GM18505 (cell line): Measurements from ENCODE around the gene RASA3.
"Not testable (repeated sequence)": the region's sequence is repeated elsewhere in the genome, so short reads cannot be mapped to it uniquely, and the experiment has no call there.

Experiments used
- ATAC-seq: cut with Tn5 transposase; IDR thresholded peaks from one replicate; pipeline ENCODE4 v1.9.1; 2021; ENCODE audit not compliant: unreplicated experiment
- POLR2A ChIP-seq: IDR thresholded peaks from 4 replicates; pipeline ENCODE4 v1.6.1; 2011; ENCODE audit warnings: borderline replicate concordance; ENCODE audit not compliant: insufficient read depth, insufficient read length; ENCODE audit errors: extremely low read depth

Gene RASA3

GRCh38 chr13:114130131-114130836 lies 2.1 kb downstream of the RASA3 start:
- TF ChIP-seq POLR2A, result no peak
- ATAC-seq, result no peak

GRCh38 chr13:114129649-114130062 lies 2.8 kb downstream of the RASA3 start:
- ATAC-seq, result no peak

GRCh38 chr13:114128624-114129522 lies 3.5 kb downstream of the RASA3 start:
- peak; percentile 30 for TF ChIP-seq POLR2A
- peak; percentile 51 for ATAC-seq

More at GRCh38 chr13:114129649-114130062, 2.8 kb downstream of the RASA3 start:
- TF ChIP-seq POLR2A, result no peak

GRCh38 chr13:114128348-114128623 lies 4.1 kb downstream of the RASA3 start:
- no peak for ATAC-seq
- no peak for TF ChIP-seq POLR2A

- no peak for ATAC-seq
- TF ChIP-seq POLR2A, result no peak
Measured at GRCh38 chr13:114127473-114128347, 4.7 kb downstream of the RASA3 start.

- no peak for ATAC-seq
- no peak for TF ChIP-seq POLR2A
Measured at GRCh38 chr13:114126789-114127472, 5.5 kb downstream of the RASA3 start.

GRCh38 chr13:114126086-114126485 lies 6.3 kb downstream of the RASA3 start:
- ATAC-seq, result not testable (repeated sequence)

GRCh38 chr13:114125589-114125988 lies 6.8 kb downstream of the RASA3 start:
- no peak for TF ChIP-seq POLR2A
- no peak for ATAC-seq

- ATAC-seq, result no peak
Measured at GRCh38 chr13:114124921-114125320, 7.5 kb downstream of the RASA3 start.

GRCh38 chr13:114124431-114124830 lies 8.0 kb downstream of the RASA3 start:
- TF ChIP-seq POLR2A, result no peak
- no peak for ATAC-seq

More at GRCh38 chr13:114124921-114125320, 7.5 kb downstream of the RASA3 start:
- TF ChIP-seq POLR2A, result no peak

GRCh38 chr13:114123876-114124275 lies 8.5 kb downstream of the RASA3 start:
- ATAC-seq, result no peak
- TF ChIP-seq POLR2A, result no peak

GRCh38 chr13:114123448-114123847 lies 9.0 kb downstream of the RASA3 start:
- no peak for ATAC-seq
- no peak for TF ChIP-seq POLR2A
